ENCODE results near the gene ADD3.

ADD3 gene

GRCh38 chr10:110170142-110170971, 162.6 kb downstream of the ADD3 start:
- no peak for DNase-seq (ENCODE audit: insufficient read length, low spot score)
- TF ChIP-seq CTCF (IDR thresholded peaks at IDR 0.05; ENCODE audit: insufficient read depth, missing control alignments): no peak
- FAIRE-seq: no peak

GRCh38 chr10:110171032-110171431, 163.2 kb downstream of the ADD3 start:
- FAIRE-seq: no peak
- DNase-seq (ENCODE audit: insufficient read length, low spot score): no peak
- no peak for TF ChIP-seq CTCF (IDR thresholded peaks at IDR 0.05; ENCODE audit: insufficient read depth, missing control alignments)

- TF ChIP-seq CTCF (IDR thresholded peaks at IDR 0.05; ENCODE audit: insufficient read depth, missing control alignments): no peak
- FAIRE-seq: no peak
- no peak for DNase-seq (ENCODE audit: insufficient read length, low spot score)
These were observed 164.4 kb downstream of the ADD3 start for GRCh38 chr10:110172155-110172554.

- DNase-seq (ENCODE audit: insufficient read length, low spot score) (no peak), FAIRE-seq (no peak)
- TF ChIP-seq CTCF (IDR thresholded peaks at IDR 0.05; ENCODE audit: insufficient read depth, missing control alignments): no peak
These were observed 166.4 kb downstream of the ADD3 start for GRCh38 chr10:110174201-110174600.

GRCh38 chr10:110174816-110175215, 167.0 kb downstream of the ADD3 start:
- no peak for DNase-seq (ENCODE audit: insufficient read length, low spot score)
- no peak for TF ChIP-seq CTCF (IDR thresholded peaks at IDR 0.05; ENCODE audit: insufficient read depth, missing control alignments)
- no peak for FAIRE-seq

GRCh38 chr10:110175406-110175805, 167.6 kb downstream of the ADD3 start:
- DNase-seq (ENCODE audit: insufficient read length, low spot score) (no peak), FAIRE-seq (no peak)
- no peak for TF ChIP-seq CTCF (IDR thresholded peaks at IDR 0.05; ENCODE audit: insufficient read depth, missing control alignments)

All from D721Med (cell line).